Embryonic facial prominence (tissue), 1 donor: ENCODE measurements around the gene DENND6B.

Experiments used
- DNase-seq: peaks from one replicate; pipeline ENCODE4 v3.0.0-alpha.2; 2016; ENCODE audit errors: extremely low spot score

Gene DENND6B

DNA sequence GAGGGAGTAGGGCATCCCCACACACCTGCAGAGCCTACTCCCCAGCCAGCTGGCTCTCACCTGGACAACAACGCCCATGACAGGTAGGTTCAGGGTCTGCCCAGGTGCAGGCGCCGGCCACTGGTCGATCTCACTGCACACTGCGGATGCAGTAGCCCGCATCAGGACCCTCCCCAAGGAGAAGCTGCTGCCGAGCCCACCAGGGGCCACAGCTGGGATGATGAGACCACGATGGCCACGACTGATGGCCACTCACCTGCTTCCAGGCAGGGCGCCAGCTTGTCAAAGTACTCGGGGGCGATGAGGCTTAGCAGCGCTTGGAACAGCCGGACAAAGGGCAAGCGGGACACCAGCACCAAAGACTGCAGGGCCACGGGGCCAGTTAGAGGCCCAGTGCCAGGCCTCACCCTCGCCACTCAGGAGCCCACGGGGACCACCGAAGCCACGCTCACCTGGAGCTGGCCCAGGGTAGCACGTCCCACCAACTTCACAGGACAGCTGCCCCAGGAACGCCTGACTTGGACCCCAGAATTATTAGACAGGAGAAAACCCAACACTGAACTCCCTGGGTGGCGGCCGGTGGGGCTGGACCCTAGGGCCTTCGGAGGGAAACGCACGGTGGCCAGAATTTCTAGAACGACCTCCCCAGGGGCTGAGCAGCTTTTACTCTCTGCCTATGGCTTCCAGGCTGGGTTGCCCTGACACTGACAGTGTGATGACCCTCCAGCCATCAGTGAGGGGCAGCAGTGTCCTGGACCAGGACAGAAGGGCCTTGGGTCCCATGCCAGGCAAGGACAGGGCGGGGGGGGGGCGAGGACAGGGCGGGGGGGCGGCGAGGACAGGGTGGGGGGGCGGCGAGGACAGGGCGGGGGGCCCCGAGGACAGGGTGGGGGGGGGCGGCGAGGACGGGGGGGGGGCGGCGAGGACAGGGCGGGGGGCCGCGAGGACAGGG, 10.4 kb downstream of the DENND6B start:
- DNase-seq, result no peak

DNA sequence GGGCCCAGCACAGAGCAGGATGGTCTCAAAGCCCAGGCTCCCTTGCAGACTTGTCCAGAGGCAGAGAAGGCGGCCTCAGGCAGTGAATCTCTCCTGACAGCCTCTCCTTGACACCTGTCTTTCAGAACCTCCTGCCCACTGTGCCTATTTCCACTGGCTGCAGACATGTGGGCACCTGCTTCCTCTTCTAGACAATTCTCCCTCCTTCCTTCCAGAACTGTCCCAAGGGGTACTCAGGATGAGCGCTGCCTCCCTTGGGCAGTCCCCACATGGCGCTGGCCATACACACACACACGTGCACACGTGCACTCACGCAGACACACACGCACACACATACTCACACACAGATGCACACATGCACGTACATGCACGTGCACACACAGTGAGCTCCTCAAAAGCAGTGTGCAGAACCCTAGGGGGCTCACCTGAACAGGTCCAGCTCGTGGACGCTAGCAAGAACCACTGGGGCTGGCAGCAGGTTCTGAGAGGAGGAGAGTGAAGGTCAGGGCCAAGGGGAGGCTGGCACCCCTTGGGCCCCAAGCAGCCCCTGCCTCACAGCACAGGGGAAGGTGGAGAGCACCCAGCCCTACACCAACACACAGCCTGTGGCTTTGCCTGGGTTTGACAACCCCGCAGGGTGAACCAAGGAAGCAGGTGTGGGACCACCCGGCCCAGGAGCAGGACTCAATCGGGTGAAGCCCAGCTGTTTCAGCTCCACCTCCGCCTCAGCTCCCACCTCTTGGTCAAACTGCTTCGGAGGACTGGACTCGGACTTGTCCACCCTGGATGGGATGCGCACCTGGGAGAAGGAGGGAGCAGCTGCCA, 11.3 kb downstream of the DENND6B start:
- no peak for DNase-seq

DNA sequence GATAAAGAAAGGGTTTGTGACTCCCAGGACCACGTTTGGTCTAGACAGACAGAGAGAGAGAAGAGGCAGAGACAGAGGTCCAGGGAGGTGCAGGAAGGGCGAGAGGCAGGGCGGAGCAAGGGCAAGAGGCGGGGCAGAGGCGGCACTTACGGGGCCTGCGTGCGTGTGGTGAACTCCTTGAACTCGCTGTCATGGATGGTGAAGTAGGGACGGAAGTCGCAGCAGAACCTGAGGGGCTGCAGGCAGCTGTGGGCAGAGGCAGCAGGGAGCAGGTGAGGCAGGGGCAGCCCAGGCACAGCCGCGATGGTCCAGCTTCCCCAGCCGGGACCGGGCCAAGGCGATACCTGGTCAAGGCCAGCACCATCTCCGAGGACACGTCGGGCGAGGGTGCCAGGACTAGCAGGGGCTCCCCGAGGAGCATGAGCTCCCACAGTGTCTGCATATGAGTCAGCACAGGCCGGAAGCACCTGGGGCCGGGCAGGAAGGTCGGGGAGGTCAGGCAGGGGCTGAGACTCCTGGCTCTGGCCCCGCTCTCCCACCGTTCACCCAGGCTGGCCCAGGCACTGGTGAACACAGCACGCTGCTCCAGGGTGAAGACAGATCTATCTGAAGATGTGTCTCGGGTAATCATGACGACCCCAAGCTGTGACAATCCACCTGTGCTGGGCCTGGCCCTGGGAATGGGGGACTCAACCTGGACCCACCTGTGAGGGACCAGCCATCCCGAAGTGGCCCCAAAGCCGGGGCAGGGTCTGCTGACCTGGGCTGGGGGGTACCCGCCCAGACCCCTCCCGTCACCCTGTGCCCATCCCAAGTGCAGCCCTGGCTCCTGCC, 12.1 kb downstream of the DENND6B start:
- no peak for DNase-seq

DNA sequence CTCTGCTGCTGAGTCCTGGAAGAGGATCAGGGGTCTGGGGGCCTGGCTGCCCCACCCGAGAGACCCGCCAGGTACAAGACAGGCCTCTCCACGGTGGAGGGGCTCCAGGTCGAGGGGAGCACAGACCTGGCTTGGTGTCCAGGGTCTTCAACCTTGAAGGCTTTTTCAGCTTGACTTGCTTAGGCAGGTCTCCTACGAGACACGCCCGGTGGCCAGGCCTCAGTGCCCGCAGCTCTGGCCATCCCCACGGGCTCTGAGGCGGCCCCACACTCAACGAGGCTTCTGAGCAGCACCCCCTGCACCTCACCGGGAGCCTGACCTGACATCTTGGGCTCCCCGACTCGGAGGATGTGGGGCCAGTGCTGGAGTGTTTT, 12.7 kb downstream of the DENND6B start:
- DNase-seq, result no peak

DNA sequence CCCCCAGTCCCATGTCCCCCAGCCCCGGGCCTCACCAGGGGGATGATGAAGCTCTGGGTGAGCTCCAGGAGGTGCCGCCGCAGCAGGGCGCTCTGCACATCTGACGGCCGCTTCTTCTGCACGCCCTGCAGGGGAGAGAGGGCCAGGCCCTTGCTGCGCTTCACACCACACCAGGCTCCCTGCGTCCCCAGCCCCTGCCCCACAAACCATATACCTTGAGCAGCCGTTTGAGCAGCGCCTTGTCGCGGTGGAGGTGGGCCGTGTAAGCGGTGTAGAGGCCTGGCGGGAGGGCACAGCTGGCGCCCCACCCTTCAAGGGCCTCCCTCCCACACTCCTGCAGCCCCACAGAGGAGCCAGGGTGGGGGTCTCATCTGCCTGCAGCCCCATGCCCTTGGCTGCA, 13.2 kb downstream of the DENND6B start:
- no peak for DNase-seq

DNA sequence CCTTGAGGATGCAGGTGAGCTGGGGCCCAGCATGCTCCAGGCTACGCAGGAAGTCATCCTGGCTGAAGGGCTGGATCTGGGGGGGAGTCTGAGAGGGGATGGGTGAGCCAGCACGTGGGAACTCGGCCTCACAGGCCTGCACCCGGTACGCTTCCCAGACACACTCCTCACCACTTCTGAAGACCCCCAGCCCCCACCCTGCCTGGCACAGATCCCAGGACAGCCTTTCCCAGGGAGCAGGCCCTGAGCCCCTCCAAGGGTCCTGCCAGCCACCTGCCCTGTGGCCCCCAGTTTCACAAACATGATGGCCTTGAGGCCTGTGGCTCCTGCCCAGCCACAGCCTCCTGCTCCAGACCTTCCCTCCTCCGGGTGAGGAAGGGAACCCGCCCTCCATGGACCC, 13.8 kb downstream of the DENND6B start:
- DNase-seq, result no peak

DNA sequence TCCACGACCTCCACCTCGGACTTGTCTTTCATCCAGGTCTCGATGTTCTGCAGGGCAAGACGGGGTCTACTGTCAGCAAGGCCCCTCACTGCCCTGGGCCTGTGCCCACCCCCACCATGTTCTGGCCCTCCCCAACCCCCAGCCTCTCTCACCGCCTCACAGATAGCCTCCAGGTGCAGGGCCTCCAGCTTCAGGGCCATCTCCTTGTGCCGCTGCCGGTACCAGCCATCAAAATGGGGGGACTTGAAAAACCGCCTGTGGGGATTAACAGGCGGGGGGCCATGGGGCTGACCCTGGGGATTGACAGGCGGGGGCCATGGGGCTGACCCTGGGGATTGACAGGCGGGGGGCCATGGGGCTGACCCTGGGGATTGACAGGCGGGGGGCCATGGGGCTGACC, 14.4 kb downstream of the DENND6B start:
- no peak for DNase-seq

DNA sequence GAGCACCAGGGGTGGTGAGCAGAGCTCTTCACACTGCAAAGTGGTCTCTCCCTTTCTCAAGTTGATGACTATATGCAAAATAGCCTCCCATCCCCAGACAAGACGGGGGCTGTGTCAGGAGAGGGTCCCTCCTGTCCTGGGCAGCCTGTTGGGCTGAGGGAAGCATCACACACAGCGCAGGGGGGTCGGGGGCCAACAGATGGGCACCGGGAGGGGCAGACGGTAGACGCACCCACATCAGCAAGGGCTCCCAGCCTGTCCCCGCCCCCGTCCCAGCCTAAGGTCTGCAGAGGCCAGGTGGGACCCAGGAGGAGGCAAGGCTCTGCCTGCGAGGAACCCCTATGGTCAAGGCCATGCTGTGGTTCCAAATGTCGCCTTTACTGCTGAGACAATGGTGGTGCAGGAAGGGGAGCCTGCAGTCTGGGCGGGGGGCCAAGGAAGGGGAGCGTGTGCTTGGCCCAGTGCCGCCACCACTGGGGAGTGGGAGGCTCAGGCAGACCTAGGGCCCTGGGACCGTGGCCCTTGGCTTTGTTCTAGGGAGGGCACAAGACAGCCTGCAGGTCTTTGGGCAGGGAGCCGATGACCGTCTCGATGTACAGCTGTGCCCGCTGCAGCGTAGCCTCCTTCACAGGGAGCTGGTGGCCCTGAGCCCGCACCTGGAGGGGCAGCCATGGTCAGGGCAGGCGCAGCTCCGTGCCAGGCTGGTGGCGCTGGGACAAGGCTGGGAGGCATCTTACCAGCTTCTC, 15.0 kb downstream of the DENND6B start:
- no peak for DNase-seq

DNA sequence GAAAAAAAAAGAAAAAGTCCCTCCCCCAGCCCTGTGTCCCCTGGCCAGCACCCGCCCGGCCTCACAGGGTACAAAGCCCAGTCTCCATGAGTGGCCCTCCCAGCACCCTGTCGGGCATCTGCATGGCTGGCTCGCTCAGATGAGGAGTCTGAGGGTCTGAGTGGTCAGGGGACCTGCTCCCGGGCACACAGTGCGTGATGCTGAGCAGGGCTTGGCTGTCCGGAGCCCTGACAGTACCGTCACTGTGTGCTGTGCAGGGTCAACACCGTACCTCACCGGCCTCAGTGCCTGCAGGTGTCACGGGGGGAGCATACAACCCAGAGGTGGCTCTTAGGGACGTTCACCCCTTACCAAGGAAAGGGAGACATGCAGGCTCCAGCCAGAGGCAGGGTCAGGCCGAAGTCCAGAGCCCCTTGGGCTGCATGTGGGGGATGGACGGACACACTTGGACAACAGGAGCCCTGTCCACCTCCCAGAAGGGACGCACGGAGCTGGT, 15.8 kb downstream of the DENND6B start:
- DNase-seq, result no peak

DNA sequence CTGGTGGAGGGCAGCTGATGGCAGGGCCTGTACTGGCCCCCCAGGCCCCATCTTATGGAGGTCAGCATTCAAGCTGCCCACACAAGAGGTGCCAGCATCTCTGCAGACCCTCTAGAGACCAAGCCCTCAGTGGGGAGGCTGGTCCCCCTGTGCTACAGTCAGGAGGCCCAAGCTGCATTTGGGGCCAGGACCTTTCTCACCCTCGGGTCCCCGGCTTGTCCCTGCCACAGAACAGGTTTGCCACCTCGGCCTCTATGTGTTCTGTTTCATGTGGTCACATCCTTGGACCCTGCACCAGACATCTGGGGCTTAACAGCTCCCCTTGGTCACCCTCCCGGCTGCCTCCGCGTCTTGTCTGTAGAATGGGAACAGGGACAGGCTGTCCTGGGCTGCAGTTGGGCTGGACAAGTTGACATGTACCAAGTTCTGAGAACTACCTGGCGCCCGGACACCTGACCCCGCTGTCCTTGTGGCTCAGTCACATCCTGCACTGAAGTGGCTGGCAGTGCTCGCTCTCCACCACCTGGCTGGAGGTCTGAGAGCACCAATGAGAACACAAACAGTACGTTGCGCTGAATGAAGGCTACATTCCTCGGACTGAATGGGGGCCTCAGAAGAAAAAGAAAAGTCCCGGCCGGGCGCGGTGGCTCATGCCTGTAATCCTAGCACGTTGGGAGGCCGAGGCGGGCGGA, 16.6 kb downstream of the DENND6B start:
- no peak for DNase-seq

DNA sequence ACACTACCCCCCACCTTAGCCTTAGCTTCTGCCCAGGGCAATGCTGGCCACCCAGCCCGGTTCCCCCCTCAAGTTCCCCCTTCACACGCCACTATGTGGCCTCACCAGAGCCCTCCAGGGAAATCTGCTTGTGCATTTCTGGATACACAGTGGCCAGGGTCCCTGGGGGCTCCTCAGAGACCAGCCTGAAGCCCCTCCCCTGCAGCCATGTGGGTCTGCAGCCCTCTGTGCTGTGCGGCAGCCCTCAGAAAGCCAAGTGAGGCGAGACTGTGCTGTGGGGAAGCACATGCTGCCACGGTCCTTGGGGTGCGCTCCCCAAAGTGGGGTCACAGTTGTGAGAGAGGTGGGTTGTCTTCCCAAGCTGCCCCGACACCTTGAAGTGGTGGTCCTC, 17.2 kb downstream of the DENND6B start:
- DNase-seq, result no peak

DNA sequence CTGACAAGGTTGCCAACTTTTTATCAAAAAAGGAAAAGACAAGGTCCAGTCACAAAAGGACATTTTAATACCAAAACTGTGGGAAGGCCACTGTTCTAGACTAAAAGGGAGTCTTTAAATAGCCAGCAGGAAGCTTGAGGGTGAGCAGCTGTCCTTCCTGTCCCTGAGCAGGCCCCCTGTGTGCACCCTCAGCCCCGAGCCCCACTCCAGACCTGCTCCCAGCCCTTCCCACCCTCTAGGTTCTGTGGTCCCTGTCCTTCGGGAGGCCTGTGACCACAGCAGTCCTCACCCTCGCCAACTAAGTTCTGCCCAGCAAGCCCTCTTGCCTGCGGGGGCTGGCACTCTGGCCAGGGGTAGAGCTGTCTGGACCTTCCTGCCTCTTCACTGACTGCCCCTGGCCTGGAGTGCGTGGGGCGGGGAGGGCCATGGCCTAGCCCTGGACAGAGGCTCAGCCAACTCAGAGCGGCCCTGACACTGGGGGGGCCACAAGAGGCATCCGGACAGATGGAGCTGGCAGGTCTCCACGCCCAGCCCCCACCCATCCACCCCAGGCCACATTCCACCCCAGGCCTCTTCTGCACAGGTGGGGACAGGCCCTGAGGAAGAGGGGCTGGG, 17.7 kb downstream of the DENND6B start:
- no peak for DNase-seq

DNA sequence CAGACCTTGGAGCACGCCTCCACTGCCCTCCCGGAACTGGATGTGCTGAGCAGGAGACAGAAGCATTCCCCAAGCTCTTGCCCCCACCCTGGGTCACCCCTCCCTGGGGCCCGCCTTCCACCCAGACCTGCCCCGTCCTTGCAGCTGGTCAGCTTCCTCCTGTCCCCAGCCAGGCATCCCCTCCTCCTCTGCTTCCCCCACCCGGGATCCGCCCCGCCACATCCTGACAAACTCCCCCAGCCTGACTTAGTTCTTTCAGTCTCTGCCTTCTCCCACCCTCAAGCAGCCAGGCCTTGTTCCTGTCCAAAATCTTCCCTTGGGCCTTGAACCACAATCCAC, 18.2 kb downstream of the DENND6B start:
- no peak for DNase-seq

DNA sequence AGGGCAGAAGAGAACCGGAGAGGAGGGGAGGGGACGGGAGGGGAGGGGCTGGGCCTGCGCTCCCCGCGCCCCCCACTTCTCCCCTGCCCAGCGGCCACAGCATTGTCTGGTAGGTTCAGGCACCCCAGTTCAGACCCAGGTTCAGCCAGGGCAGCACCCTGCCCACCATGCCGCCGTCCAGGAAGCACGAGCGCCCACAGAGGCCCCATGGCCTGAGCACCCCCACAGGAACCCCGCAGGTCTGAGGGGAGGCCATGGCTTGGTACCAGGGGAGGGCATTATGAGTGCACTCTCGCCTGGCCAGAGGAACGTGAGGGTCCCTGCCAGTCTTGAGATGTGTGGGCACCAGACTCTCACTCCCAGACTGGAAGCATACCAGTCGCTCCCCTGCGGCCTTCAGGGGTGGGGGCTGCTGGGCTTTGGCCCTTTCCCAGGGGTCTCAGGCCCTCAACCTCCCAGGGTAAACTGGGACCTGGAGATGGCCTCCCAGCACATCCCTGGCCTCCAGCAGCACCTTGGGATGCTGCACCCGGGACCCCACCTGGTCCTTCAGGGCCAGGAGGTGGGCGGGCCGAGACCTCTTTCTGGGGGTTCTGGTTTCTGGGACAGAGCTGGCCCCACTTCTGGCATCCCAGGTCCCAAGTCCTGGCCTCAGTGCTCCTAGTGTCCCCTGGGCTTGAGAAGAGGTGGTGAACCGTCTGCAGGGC, 18.8 kb downstream of the DENND6B start:
- DNase-seq, result no peak

DNA sequence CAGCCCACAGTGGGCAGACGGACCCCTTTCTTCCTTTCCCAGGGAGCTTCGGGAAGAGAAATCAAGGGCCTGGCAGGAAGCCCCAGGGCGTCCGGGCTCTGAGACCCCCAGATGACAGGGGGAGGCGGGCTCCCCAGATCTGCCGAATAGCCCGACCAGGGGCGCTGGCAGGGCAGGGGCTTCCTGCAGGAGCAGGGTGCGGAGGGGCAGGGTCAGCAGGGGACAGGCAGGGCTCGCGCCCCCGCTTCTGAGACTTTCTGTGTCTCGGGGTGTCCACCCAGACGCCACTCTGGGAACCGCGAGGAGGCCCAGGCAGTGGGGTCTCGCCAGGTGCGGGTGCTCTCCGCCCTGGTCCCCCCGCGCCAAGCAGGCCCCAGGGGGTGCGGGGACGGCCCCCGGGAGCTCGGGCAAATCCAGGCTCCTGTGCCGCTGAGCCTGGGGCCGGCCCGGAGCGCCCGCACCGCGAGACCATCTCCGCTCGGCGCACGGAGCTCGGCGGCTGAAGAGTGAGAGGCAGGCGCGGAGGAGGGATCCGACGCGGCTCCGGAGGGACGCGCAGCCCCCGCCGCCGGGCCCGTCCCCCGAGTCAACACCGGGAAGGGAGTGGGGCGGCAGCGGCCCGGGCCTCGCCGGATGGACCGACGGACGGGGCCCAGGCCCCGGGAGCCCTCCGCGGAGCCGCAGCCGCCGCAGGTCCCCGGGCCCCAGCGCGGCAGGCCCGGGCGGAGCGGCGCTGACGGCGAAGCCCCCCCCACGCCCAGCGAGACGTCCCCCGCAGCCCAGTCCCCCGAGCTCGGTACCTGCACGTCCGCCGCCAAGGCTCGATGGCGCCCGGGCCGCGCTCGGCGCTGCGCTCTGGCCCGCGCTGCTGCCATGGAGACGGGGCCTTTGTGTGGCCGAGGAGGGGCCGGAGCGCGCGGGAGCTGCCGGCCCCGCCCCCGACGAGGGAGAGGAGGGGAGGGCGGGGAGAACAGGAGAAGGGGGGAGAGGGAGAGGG, 19.8 kb downstream of the DENND6B start, which contains the start of gene PLXNB2:
PLXNB2 (minus strand) TSS at position 894 of the 997 bp plus-strand sequence. CDS start 17,062 bp downstream, outside the sequence.
- peak; percentile 76 for DNase-seq

DNA sequence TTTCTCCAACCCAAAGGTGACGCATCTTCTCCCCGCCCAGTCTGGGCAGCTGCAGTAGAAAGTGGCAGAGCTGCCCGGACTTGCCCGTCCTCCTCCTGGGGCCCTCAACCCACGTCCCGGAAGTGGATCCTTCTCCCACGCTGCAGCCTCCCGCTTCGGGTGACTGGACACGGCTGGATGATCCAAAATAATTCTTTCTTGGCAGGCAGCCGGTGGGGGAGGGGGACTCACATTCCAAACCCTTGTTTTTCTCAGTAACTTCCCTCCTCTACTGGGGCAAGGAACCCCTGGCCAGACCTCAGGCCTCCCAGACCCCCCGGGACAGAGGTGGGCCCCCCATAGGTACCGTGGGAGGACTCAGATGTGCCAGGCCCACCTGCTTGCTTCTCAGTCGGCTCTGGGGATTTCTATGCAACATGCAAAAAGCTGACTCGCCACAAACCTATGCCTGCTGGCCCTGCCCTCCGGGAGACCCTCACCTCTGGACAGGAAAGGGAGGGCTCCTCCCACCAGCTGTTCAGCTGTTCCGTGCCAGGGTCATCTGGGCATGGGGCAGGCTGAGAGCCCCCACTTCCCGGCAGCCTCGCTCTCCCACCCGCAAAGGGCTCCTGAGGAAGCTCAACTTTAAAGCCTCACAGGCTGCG, 20.8 kb downstream of the DENND6B start:
- no peak for DNase-seq

DNA sequence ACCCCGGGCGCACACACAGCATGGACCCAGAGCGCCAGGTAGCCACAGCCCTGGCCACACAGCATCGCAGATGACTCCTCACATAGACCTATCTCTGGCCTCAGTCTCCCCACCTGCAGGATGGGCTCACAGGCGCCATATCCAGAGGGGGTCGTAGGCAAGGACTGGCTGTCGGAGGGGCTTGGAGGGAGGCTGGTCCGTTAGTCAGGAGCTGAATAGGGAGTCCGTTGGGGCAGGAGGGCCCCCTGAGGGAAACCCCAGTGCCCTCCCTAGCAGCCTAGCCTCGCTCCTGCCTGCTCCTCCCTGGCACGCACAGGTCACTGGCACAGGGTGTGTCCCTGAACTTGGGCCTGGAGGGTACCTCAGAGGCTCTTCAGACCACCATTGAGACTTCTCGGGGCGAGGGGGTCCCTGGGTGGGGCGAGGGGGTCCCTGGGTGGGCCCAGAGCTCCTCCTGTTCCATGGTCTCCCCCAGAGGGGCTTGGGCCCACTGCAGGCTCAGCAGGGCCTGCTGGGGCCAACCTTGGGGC, 21.4 kb downstream of the DENND6B start:
- no peak for DNase-seq
